Testis (tissue), 2 donors: ENCODE measurements around the gene TMEM239.

Source experiments
- CTCF ChIP-seq, 3 experiments: fragments of 450-650 bp in 2 of 3; fragments of 200-600 bp in 1 of 3; sonication (generic) in 1 of 3; IDR thresholded peaks; one replicate each; pipeline ENCODE4 v1.5.1; 2016 to 2019; ENCODE audit warnings: antibody characterized with exemption in 3 of 3, mild to moderate bottlenecking in 2 of 3, moderate library complexity in 1 of 3
- POLR2A ChIP-seq: fragments of 450-650 bp; IDR thresholded peaks from one replicate; pipeline ENCODE4 v1.6.1; 2017; ENCODE audit warnings: antibody characterized with exemption, mild to moderate bottlenecking, moderate library complexity

- no peak for TF ChIP-seq POLR2A
- TF ChIP-seq CTCF (IDR thresholded peaks at IDR 0.05), result no peak
These were observed 43.4 kb downstream of the TMEM239 start for GRCh38 chr20:2859330-2860121.
